ENCODE measurements around the gene TPCN2.

DNA sequence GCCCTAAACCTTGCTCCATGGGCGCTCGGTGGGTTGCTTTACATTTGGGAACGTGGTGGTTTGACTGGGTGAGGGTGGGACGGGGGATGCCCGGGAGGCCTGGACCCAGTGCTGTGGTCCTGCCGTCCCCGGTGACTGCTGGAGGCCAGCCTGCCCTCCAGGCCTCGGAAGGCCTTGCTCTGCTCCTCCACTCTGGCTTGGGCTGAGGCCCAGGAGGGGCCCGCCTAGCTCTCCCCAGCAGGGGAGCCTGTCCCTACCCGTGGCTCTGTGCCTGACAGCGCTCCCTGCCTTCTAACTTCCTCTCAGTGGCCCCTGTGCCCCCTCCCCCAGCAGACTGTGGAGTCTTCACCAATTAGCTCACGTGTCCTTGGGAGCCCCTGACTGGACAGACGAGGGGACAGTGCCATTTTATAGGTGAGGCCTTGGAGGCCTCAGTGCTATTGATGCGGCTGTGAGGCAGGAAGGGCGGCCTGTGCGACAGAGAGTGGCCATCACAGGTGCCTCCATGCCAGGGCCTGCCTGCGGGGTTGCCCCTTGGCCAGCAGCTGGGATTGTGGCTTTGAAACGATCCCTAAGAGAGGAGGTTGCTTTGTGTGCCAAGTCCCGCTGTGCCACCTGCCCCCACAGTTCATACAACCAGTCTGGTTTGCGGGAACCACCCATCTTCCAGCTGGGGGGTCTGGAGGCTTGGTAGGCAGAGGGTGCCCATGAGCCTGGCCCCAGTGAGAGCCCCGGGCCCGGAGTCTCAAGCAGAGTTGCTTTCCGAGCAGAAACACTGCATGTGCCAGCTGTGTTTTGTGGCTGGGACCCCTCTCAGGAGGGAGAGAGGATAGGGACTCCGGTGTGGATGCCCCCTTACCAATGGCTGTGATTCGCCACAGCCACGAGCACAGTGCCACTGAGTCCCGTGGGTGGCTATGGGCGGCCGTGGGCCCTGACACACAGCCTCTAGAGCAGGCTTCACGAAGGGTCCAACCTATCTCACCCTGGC is 17.7 kb downstream of the TPCN2 start:
- no peak for TF ChIP-seq POLR2AphosphoS5 (IDR thresholded peaks at IDR 0.05)
- no peak for TF ChIP-seq EP300 (IDR thresholded peaks at IDR 0.05)

Data from esophagus muscularis mucosa (tissue), 3 donors.